Effector memory CD4-positive, alpha-beta T cell (primary cell): ENCODE measurements around the gene PPP1R12B.
"Not testable (repeated sequence)": the region's sequence is repeated elsewhere in the genome, so short reads cannot be mapped to it uniquely, and the experiment has no call there.

ENCODE experiments used
- DNase-seq, 3 donors: peaks; one replicate each; pipeline ENCODE4 v3.0.0-alpha.2; 2020
- H3K27ac ChIP-seq: 2 replicates; pipeline ENCODE4 v1.7.0; 2013; ENCODE audit warnings: mild to moderate bottlenecking, low read length, moderate library complexity; ENCODE audit not compliant: insufficient read depth, poor library complexity, severe bottlenecking
- H3K27me3 ChIP-seq: replicated peaks from 2 replicates; pipeline ENCODE4 v1.7.0; 2013; ENCODE audit warnings: mild to moderate bottlenecking, low read length; ENCODE audit not compliant: insufficient read depth, control insufficient read depth, poor library complexity, severe bottlenecking
- H3K36me3 ChIP-seq: 2 replicates; pipeline ENCODE4 v1.7.0; 2013; ENCODE audit warnings: mild to moderate bottlenecking, low read length, moderate library complexity; ENCODE audit not compliant: control insufficient read depth, insufficient read depth
- H3K4me1 ChIP-seq: 2 replicates; pipeline ENCODE4 v1.7.0; 2013; ENCODE audit warnings: low read length, mild to moderate bottlenecking; ENCODE audit not compliant: control insufficient read depth, insufficient read depth, poor library complexity, severe bottlenecking
- H3K4me3 ChIP-seq: 2 replicates; pipeline ENCODE4 v1.7.0; 2013; ENCODE audit warnings: low read length, low read depth, mild to moderate bottlenecking; ENCODE audit not compliant: insufficient read depth, poor library complexity, severe bottlenecking
- H3K9me3 ChIP-seq: 2 replicates; pipeline ENCODE4 v1.7.0; 2013; ENCODE audit warnings: mild to moderate bottlenecking, low read length, moderate library complexity; ENCODE audit not compliant: control insufficient read depth

PPP1R12B gene

DNA sequence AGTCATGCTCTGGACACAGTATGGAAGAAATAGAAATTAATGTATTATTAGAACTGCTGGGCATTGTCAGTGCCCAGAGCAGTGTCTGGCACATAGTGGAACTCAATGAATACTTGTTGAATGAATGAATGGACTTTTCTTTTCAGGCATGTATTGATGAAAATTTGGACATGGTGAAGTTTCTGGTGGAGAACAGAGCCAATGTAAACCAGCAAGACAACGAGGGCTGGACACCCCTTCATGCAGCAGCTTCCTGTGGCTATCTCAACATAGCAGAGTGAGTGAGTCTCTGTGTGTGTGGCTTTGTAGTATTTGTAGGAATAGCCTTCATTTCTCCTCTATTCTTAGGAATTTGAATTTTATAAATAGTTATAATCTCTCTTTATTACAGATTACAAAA is 68.1 kb downstream of the PPP1R12B start:
- no peaks in the 10 kb centered on the region for H3K4me1 ChIP-seq
- H3K9me3 ChIP-seq = no peaks in the 10 kb centered on the region
- no peaks in the 10 kb centered on the region for H3K27me3 ChIP-seq
- no peak overlapping the region for H3K27ac ChIP-seq
- no peak overlapping the region for H3K4me3 ChIP-seq
- H3K36me3 ChIP-seq = no peaks in the 10 kb centered on the region
- DNase-seq = no peak

DNA sequence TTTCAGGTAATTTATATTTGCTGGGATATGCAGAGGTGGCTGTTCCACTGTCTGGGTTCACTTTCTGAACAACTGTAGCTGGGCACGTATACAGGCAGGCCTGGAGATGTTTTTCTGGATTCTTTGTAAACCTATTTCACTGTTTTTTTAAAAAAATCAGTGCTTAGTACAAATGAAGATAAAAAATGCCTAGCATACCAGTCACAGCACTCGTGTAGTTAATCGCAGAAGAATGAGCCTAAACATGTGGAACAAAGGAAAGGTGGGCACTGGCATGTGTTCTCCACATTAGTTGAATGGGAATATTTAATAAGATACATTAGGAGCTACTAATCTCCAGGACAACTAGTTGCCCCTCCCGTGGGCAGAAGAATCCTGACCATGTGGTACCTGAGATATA is 68.6 kb downstream of the PPP1R12B start:
- H3K4me1 ChIP-seq, H3K36me3 ChIP-seq, H3K27ac ChIP-seq, H3K9me3 ChIP-seq, DNase-seq, H3K4me3 ChIP-seq, H3K27me3 ChIP-seq: not testable (repeated sequence)

DNA sequence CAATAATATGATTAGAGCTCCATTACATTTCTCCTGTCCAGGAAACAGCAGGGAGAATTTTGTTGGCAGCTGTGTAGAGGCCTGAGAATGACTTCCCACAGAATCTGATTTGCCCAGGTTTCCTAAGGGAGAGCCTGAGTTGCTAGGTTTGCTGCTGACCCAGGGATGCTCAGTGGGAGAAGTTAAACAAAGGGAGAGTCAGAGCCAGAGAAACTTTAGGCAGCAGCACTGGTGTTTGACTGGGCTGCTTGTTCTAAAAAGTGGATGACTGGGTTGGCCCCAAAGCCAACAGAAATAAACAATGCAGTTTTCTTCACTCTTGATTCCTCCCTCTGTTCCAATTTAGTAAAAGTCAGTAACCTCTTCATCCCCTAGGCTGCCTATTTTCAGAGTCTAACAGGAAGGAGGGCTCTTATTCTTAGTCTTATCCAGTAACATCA is 69.3 kb downstream of the PPP1R12B start:
- not testable (repeated sequence) for H3K36me3 ChIP-seq, DNase-seq, H3K27ac ChIP-seq, H3K27me3 ChIP-seq, H3K4me3 ChIP-seq, H3K4me1 ChIP-seq, H3K9me3 ChIP-seq

DNA sequence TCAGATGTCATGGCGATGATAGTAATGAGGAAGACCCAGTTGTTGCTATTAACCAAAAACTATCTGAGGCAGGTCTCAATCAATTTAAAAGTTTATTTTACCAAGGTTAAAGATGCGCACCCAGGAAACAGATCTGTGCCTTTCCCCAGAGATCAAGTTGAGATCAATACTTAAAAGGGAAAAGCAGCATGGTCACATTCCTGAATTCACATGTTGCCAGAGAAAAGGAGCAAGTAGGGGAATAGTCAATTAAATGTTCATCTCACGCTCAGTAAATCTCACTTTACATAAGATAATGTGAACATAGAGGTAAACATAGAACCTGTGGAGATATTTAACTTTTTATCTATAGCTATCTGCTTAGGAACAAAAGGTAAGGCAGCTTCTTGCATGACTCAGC is 71.2 kb downstream of the PPP1R12B start:
- not testable (repeated sequence) for H3K27ac ChIP-seq, H3K9me3 ChIP-seq

DNA sequence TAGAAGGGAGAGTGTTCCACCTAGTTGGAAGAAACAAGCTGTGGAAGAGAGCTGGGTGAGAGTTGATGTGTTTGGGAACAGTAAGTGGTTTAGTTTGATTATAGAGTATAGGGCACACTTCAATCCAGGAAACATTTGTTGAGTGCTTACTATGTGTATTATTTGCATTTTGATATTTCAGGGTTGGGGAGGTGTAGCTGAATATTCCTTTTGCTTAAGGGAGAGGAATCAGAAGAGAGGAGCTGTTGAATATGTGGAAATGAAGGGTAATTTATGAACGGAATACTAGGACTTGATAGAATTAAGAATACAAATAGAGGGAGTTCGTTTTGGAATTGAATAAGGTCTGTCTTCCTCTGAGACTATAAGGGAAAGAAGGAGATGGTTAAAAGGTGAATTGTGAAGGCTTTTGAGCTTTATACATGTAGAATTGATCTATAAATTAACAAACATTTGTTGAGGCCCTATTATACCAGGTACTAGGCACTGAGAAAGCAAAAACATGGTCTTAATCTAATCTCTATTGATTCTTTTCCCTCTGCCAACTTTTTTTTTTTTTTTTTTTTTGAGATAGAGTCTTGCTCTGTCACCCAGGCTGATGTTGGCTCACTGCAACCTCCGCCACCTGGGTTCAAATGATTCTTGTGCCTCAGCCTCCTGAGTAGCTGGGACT is 72.1 kb downstream of the PPP1R12B start:
- H3K4me3 ChIP-seq, H3K27me3 ChIP-seq, DNase-seq, H3K4me1 ChIP-seq, H3K9me3 ChIP-seq, H3K36me3 ChIP-seq, H3K27ac ChIP-seq: not testable (repeated sequence)

More for the DNA sequence above, 71.2 kb downstream of the PPP1R12B start:
- H3K27me3 ChIP-seq, DNase-seq, H3K4me1 ChIP-seq, H3K4me3 ChIP-seq, H3K36me3 ChIP-seq: not testable (repeated sequence)

DNA sequence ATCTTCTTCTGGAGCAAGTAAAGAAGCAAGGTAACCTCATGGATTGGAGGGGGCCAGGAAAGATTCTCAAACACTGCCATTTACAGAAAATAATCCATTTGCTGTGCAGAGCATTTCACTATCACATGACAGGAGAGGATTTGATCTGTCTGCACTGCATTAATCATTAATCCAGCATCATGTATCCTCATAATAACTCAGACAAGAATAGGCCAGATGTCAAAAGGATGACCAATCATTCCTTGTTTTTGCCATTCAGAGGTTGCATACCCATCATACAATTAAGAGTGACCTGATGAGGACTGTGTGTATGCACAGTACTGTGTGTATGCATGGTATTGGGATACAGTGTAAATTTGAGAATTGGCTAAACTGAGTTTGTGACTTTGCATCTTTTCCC is 74.2 kb downstream of the PPP1R12B start:
- not testable (repeated sequence) for H3K36me3 ChIP-seq, H3K9me3 ChIP-seq, H3K4me3 ChIP-seq, H3K27ac ChIP-seq, DNase-seq, H3K4me1 ChIP-seq, H3K27me3 ChIP-seq

DNA sequence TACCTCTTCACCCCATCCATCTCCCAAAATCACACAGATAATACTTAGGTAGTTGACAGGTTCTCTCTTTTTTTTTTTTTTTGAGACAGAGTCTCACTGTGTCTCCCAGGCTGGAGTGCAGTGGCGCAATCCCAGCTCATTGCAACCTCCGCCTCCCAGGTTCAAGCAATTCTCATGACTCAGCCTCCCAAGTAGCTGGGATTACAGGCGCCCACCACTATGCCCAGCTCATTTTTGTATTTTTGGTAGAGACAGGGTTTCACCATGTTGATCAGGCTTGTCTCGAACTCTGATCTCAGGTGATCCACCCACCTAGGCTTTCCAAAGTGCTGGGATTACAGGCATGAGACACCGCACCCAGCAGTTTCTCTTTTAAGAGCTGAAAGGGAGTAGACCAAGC is 75.8 kb downstream of the PPP1R12B start:
- not testable (repeated sequence) for H3K36me3 ChIP-seq, H3K4me3 ChIP-seq, H3K27me3 ChIP-seq, H3K27ac ChIP-seq, H3K9me3 ChIP-seq, DNase-seq, H3K4me1 ChIP-seq

DNA sequence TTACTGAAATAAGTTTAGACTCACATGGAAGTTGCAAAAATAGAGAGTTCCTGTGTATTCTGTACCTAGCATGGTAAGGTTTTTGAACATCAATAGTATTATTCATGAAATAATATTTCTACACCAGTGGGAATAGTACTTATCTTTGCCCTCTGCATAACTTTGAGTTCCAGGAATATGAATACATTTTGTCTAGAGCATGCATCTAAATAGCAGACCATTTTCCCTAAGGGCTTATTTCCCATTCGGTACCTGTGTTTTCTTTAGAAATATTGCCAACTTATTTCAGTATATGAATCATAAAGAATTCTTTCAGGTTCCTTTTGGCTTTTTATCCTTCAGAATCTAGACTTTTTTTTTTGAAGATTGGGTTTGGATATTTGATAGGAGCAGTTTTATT is 81.6 kb downstream of the PPP1R12B start:
- DNase-seq, H3K9me3 ChIP-seq, H3K27me3 ChIP-seq, H3K4me3 ChIP-seq, H3K4me1 ChIP-seq, H3K27ac ChIP-seq: not testable (repeated sequence)
- peaks cover 21% of the 10 kb centered on the region for H3K36me3 ChIP-seq

DNA sequence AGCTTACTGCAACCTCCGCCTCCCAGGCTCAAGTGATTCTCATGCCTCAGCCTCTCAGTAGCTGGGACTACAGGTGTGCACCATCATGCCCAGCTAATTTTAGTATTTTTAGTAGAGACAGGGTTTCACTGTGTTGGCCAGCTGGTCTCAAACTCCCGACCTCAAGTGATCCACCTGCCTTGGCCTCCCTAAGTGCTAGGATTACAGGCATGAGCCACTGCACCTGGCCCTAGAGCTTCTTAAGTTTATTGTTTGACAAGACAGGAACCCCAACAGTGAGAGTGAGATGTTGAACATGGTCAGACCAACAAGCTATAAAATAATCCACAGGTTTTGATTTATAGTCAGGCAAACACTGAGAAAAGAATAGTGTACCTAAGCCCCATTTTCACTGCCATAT is 83.8 kb downstream of the PPP1R12B start:
- not testable (repeated sequence) for H3K4me3 ChIP-seq, H3K27me3 ChIP-seq, H3K9me3 ChIP-seq, H3K4me1 ChIP-seq, DNase-seq, H3K27ac ChIP-seq
- H3K36me3 ChIP-seq = peaks cover 25% of the 10 kb centered on the region

DNA sequence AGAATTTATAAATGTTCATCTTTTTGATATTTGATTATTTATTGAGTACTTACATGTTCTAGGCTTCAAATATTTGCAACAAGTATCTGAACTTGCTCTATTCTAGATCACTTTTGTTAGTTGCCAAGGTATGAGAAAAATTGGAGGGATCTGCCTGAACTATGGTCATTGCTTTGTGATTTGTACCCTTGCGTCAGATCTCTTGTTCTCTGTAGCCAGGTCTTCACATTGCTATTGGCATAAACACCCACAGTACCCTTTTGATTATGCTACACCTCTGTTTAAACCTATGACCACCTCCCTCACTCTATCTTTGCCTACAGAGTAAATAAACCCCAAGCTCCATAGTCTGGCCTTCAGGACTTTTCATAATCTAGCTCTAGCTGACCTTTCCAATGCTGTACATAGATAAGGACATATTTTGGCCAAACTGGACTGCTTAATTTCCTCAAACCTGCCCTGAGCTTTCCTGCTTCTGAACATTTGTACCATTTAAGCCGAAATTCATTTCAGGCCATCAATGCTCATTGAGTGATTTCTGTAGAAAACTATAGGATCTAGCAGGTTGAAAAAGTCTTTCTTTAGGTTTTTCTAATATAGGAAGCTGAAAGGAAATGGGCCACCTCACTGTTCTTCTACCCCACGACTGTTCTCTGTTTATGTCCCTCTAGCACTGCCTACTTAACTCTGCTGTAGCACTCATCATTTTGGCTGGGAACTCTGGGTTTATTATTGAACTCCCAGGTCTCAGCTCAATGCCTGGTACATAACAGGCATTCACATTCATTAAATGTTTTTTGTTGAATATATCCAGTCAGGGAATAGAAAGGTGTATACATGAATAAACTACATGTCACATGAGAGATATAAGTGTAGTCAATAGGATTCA is 84.9 kb downstream of the PPP1R12B start:
- H3K4me1 ChIP-seq = no peaks in the 10 kb centered on the region
- no peak for DNase-seq
- no peaks in the 10 kb centered on the region for H3K9me3 ChIP-seq
- no peak overlapping the region for H3K4me3 ChIP-seq
- H3K27ac ChIP-seq = no peak overlapping the region
- H3K36me3 ChIP-seq = peaks cover 34% of the 10 kb centered on the region
- H3K27me3 ChIP-seq = no peaks in the 10 kb centered on the region
